Gastrocnemius medialis (tissue), 4 donors: ENCODE measurements around the gene MASTL. TPM values are rescaled to one million over a fixed set of nuclear protein-coding genes. Genes with fewer than 3 reads are reported as not detected.

ENCODE experiments used
- ATAC-seq, 2 donors: fragments of 150-250 bp; one replicate each; pipeline ENCODE4 v1.9.1; 2016
- DNase-seq, 2 donors: peaks; one replicate each; pipeline ENCODE4 v3.0.0-alpha.2; 2019
- H3K27ac ChIP-seq, 4 donors: fragments of 200-600 bp; sonication (generic); 1 replicate in 1 of 4; 2 replicates in 3 of 4; pipeline ENCODE4 v1.5.1; 2016 to 2018; ENCODE audit warnings: mild to moderate bottlenecking in 2 of 4, moderate library complexity in 1 of 4
- H3K27me3 ChIP-seq, 3 donors: fragments of 200-600 bp; sonication (generic) in 2 of 3; 1 replicate in 1 of 3; 2 replicates in 2 of 3; pipeline versions ENCODE4 v1.5.1 to v1.6.0; 2016 to 2019; ENCODE audit warnings: mild to moderate bottlenecking in 1 of 3, moderate library complexity in 1 of 3
- H3K36me3 ChIP-seq, 2 donors: fragments of 200-600 bp; sonication (generic) in 1 of 2; one replicate each; pipeline ENCODE4 v1.5.1; 2017 to 2018
- H3K4me1 ChIP-seq, 2 donors: fragments of 200-600 bp; sonication (generic) in 1 of 2; one replicate each; pipeline ENCODE4 v1.5.1; 2016 to 2017; ENCODE audit warnings: mild to moderate bottlenecking in 2 of 2
- H3K4me3 ChIP-seq, 4 donors: fragments of 200-600 bp; sonication (generic) in 3 of 4; 1 replicate in 1 of 4; 2 replicates in 3 of 4; pipeline ENCODE4 v1.5.1; 2016 to 2019; ENCODE audit warnings: mild to moderate bottlenecking in 2 of 4
- H3K9me3 ChIP-seq, 3 donors: fragments of 200-600 bp; sonication (generic) in 2 of 3; 1 replicate in 1 of 3; 2 replicates in 2 of 3; pipeline ENCODE4 v1.5.1; 2016 to 2019
- POLR2A ChIP-seq, 2 donors: fragments of 450-650 bp; IDR thresholded peaks; one replicate each; pipeline ENCODE4 v1.6.1; 2017; ENCODE audit warnings: antibody characterized with exemption in 2 of 2, mild to moderate bottlenecking in 2 of 2, moderate library complexity in 2 of 2
- in situ Hi-C, 4 donors: fragments of 200-750 bp; cut with MboI; loops; one replicate each; pipeline versions ENCODE4 v1.15.0 to v1.8.0; 2017; ENCODE audit warnings: low sequenced_read_pairs in 4 of 4
- intact Hi-C: fragments of 100-400 bp; cut with DNase I; formaldehyde crosslinking; loops from one replicate; pipeline ENCODE4 v1.15.1; 2023; ENCODE audit warnings: low total_unique reads
- total RNA-seq, 4 donors: library from RNA; depleted of rRNA; stranded (reverse); fragments of >200 nt; gene quantifications; one replicate each; pipeline versions ENCODE4 v1.1.0 to v1.2.3, GENCODE V29; 2016
- TF ChIP-seq, protein P1 (sequence below), 5 experiments: fragments of 450-650 bp in 3 of 5; fragments of 200-600 bp in 2 of 5; sonication (generic) in 2 of 5; IDR thresholded peaks in 4 of 5; conservative IDR thresholded peaks in 1 of 5; 1 replicate in 4 of 5; 2 replicates in 1 of 5; pipeline ENCODE4 v1.5.1; 2016 to 2019; ENCODE audit warnings: antibody characterized with exemption in 5 of 5, mild to moderate bottlenecking in 3 of 5, moderate library complexity in 3 of 5

Gene MASTL
- total RNA-seq, 4 donors from 2014 or later, result 2.0 to 3.6 (median 2.9) TPM

DNA sequence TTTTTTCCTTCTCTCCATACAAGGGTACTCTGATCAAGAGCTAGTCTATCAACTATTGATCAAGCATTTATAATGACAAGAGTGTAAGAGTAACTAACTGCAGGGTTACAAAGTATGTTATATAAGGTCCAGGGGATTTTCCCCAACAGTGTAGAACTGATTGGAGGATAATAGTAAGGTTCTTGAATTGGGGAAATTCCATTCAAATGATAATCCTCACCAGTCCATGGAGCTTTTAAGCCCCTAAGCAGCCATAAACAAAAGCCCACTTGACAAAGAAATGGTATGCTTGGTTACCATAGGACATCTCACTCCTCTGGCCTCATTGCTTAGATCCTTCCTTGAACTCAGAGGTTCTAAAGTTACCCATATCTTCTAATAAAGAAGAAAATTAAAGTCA is 9.2 kb upstream of the MASTL start:
- intact Hi-C loops, result no loop called here

GRCh38 chr10:27147701-27148100 is 7.5 kb upstream of the MASTL start:
- no peaks in the 10 kb centered on the region for H3K27me3 ChIP-seq
- H3K9me3 ChIP-seq, result no peaks in the 10 kb centered on the region
- peaks cover 0 to 58% of the 10 kb centered on the region in 2 donors for H3K36me3 ChIP-seq
- H3K4me3 ChIP-seq, result no peak overlapping the region
- in situ Hi-C loops (no loop called here), intact Hi-C loops (no loop called here)
- H3K4me1 ChIP-seq, result peaks cover 6 to 7% of the 10 kb centered on the region in 2 donors
- TF ChIP-seq POLR2A (IDR thresholded peaks at IDR 0.05), result no peak
- TF ChIP-seq, protein P1, sequence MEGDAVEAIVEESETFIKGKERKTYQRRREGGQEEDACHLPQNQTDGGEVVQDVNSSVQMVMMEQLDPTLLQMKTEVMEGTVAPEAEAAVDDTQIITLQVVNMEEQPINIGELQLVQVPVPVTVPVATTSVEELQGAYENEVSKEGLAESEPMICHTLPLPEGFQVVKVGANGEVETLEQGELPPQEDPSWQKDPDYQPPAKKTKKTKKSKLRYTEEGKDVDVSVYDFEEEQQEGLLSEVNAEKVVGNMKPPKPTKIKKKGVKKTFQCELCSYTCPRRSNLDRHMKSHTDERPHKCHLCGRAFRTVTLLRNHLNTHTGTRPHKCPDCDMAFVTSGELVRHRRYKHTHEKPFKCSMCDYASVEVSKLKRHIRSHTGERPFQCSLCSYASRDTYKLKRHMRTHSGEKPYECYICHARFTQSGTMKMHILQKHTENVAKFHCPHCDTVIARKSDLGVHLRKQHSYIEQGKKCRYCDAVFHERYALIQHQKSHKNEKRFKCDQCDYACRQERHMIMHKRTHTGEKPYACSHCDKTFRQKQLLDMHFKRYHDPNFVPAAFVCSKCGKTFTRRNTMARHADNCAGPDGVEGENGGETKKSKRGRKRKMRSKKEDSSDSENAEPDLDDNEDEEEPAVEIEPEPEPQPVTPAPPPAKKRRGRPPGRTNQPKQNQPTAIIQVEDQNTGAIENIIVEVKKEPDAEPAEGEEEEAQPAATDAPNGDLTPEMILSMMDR (IDR thresholded peaks at IDR 0.05 in 4 of 5, conservative IDR thresholded peaks at IDR 0.05 in 1 of 5), result no peak
- DNase-seq (no peak), ATAC-seq (no peak)
- H3K27ac ChIP-seq, result no peak overlapping the region

More for the DNA sequence above, 9.2 kb upstream of the MASTL start:
- H3K36me3 ChIP-seq, result peaks cover 0 to 66% of the 10 kb centered on the region in 2 donors
- ATAC-seq (no peak), DNase-seq (no peak)
- no peaks in the 10 kb centered on the region for H3K27me3 ChIP-seq
- in situ Hi-C loops, result no loop called here
- H3K4me1 ChIP-seq, result no peaks in the 10 kb centered on the region
- H3K9me3 ChIP-seq, result no peaks in the 10 kb centered on the region
- no peak for TF ChIP-seq POLR2A (IDR thresholded peaks at IDR 0.05)
- TF ChIP-seq, protein P1 (IDR thresholded peaks at IDR 0.05 in 4 of 5, conservative IDR thresholded peaks at IDR 0.05 in 1 of 5), result no peak
- H3K4me3 ChIP-seq, result no peak overlapping the region
- no peak overlapping the region for H3K27ac ChIP-seq

DNA sequence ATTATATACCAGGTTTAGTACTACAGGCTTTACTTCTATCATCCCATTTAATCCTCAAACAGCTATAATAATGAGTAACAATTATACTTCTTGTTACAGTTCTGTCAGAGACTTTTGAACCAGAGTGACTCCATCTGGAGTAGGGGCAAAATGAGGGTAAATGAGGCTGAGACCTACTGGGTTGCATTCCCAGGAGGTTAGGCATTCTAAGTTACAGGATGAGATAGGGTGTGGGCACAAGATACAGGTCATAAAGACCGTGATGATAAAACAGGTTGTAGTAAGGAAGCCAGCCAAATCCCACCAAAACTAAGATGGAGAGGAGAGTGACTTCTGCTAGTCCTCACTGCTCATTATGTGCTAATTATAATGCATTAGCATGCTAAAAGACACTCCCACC is 4.9 kb upstream of the MASTL start:
- H3K27me3 ChIP-seq, result no peaks in the 10 kb centered on the region
- intact Hi-C loops (loop anchor here (5.0 to 10.0 kb wide), 2 partner anchors 288 to 355 kb away; partner anchors contain the start of genes ABI1 and RAB18), in situ Hi-C loops (loop anchor here in 2 of 4 donors (10.0 kb wide), 2 partner anchors 95 to 285 kb away; partner anchors contain the start of genes ABI1 (in 1 of the 2) and ACBD5 (in 1 of the 2))
- H3K4me3 ChIP-seq, result no peak overlapping the region
- ATAC-seq (no peak), DNase-seq (no peak)
- H3K4me1 ChIP-seq, result peaks cover 12 to 18% of the 10 kb centered on the region in 2 donors
- no peak overlapping the region for H3K27ac ChIP-seq
- TF ChIP-seq POLR2A (IDR thresholded peaks at IDR 0.05), result no peak
- TF ChIP-seq, protein P1 (IDR thresholded peaks at IDR 0.05 in 4 of 5, conservative IDR thresholded peaks at IDR 0.05 in 1 of 5), result no peak
- peaks cover 0 to 37% of the 10 kb centered on the region in 2 donors for H3K36me3 ChIP-seq
- H3K9me3 ChIP-seq, result no peaks in the 10 kb centered on the region

DNA sequence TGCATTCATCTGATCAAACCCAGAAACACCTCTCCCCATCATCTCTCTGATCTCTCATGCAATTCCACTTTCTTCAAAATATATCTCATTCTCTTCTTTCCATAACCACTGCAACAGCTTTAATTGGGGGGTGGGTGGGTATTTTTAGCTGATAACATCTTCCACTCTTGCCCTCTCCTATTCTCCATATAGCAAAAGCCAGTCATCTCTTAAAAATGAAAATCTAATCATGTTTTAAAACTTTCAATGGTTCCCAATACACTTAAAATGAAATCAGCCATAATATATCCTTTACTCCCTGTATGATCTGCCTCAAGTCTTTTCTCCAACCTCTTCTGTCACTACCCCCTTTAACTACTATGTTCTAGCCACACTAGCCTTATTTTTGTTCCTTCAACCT is 2.5 kb upstream of the MASTL start:
- in situ Hi-C loops, result loop anchor here in 2 of 4 donors (10.0 kb wide), 2 partner anchors 92 to 288 kb away; partner anchors contain the start of genes ABI1 (in 1 of the 2) and ACBD5 (in 1 of the 2)
- DNase-seq, result no peak
- peaks cover 0 to 13% of the 10 kb centered on the region in 2 donors for H3K36me3 ChIP-seq
- H3K27me3 ChIP-seq, result no peaks in the 10 kb centered on the region
- no peak overlapping the region for H3K27ac ChIP-seq
- TF ChIP-seq, protein P1 (IDR thresholded peaks at IDR 0.05 in 4 of 5, conservative IDR thresholded peaks at IDR 0.05 in 1 of 5), result no peak
- TF ChIP-seq POLR2A (IDR thresholded peaks at IDR 0.05), result no peak
- H3K4me1 ChIP-seq, result peaks cover 12 to 22% of the 10 kb centered on the region in 2 donors
- intact Hi-C loops, result loop anchor here (5.0 to 10.0 kb wide), 2 partner anchors 290 to 352 kb away; partner anchors contain the start of genes ABI1 and RAB18
- H3K4me3 ChIP-seq, result peak overlapping the region; percentile 65 to 99 (median 92)
- H3K9me3 ChIP-seq, result no peaks in the 10 kb centered on the region
- ATAC-seq, result no peak
